PFSK-1 (cell line): Measurements from ENCODE around the gene CYP2W1.

ENCODE experiments used
- FOXP2 ChIP-seq: optimal IDR thresholded peaks from 2 replicates; pipeline ENCODE3; 2011; ENCODE audit warnings: borderline replicate concordance, control low read depth, inconsistent platforms; ENCODE audit not compliant: insufficient read depth; ENCODE audit errors: extremely low read length, extremely low read depth
- POLR2AphosphoS5 ChIP-seq: IDR thresholded peaks from 2 replicates; pipeline ENCODE4 v1.6.1; 2012; ENCODE audit warnings: low read depth, mild to moderate bottlenecking, control low read depth, low read length, moderate library complexity
- REST ChIP-seq, 2 experiments: IDR thresholded peaks; 2 replicates each; pipeline versions ENCODE4 v1.6.1 to v1.8.0; 2011 to 2012; ENCODE audit warnings: low read depth in 2 of 2, low read length in 2 of 2, control low read depth in 1 of 2, inconsistent platforms in 1 of 2, mild to moderate bottlenecking in 1 of 2, moderate library complexity in 1 of 2; ENCODE audit not compliant: insufficient read depth in 1 of 2
- SIN3A ChIP-seq: IDR thresholded peaks from 2 replicates; pipeline ENCODE4 v1.6.1; 2012; ENCODE audit warnings: mild to moderate bottlenecking, low read length, moderate library complexity, borderline replicate concordance; ENCODE audit not compliant: insufficient read depth
- TAF1 ChIP-seq: IDR thresholded peaks from 2 replicates; pipeline ENCODE4 v1.6.1; 2012; ENCODE audit warnings: low read length, control low read depth, borderline replicate concordance; ENCODE audit not compliant: insufficient read depth

CYP2W1 gene

GRCh38 chr7:962401-963081 is 20.4 kb upstream of the CYP2W1 start:
- no peak for TF ChIP-seq REST (IDR thresholded peaks at IDR 0.05; ENCODE audit: insufficient read depth in 1 of 2, low read depth in 2 of 2, low read length in 2 of 2)
- no peak for TF ChIP-seq TAF1
- TF ChIP-seq SIN3A = no peak
- TF ChIP-seq FOXP2 = no peak
- no peak for TF ChIP-seq POLR2AphosphoS5

GRCh38 chr7:963236-964078 is 19.5 kb upstream of the CYP2W1 start:
- TF ChIP-seq TAF1 (no peak), REST (IDR thresholded peaks at IDR 0.05; ENCODE audit: insufficient read depth in 1 of 2, low read depth in 2 of 2, low read length in 2 of 2) (no peak), SIN3A (no peak), FOXP2 (no peak), POLR2AphosphoS5 (no peak)

- no peak for TF ChIP-seq FOXP2
- no peak for TF ChIP-seq REST (IDR thresholded peaks at IDR 0.05; ENCODE audit: insufficient read depth in 1 of 2, low read depth in 2 of 2, low read length in 2 of 2)
- no peak for TF ChIP-seq POLR2AphosphoS5
- no peak for TF ChIP-seq TAF1
- no peak for TF ChIP-seq SIN3A
These were observed 18.4 kb upstream of the CYP2W1 start for GRCh38 chr7:964401-965231.

GRCh38 chr7:966291-967069 is 16.5 kb upstream of the CYP2W1 start:
- TF ChIP-seq FOXP2 (no peak), SIN3A (no peak), REST (IDR thresholded peaks at IDR 0.05; ENCODE audit: insufficient read depth in 1 of 2, low read depth in 2 of 2, low read length in 2 of 2) (no peak)
